ENCODE data around the gene FARP2. TPM values are rescaled to one million over a fixed set of nuclear protein-coding genes. Genes with fewer than 3 reads are reported as not detected.
A peak's percentile ranks its signal among the peaks of the same experiment; 100 is the strongest.

FARP2 gene
- total and polyA plus RNA-seq, 2 of the 13 experiments (the other 11 are each of a cell fraction or from before 2014, with no cell fraction given): 28.0 to 45.4 TPM

DNA sequence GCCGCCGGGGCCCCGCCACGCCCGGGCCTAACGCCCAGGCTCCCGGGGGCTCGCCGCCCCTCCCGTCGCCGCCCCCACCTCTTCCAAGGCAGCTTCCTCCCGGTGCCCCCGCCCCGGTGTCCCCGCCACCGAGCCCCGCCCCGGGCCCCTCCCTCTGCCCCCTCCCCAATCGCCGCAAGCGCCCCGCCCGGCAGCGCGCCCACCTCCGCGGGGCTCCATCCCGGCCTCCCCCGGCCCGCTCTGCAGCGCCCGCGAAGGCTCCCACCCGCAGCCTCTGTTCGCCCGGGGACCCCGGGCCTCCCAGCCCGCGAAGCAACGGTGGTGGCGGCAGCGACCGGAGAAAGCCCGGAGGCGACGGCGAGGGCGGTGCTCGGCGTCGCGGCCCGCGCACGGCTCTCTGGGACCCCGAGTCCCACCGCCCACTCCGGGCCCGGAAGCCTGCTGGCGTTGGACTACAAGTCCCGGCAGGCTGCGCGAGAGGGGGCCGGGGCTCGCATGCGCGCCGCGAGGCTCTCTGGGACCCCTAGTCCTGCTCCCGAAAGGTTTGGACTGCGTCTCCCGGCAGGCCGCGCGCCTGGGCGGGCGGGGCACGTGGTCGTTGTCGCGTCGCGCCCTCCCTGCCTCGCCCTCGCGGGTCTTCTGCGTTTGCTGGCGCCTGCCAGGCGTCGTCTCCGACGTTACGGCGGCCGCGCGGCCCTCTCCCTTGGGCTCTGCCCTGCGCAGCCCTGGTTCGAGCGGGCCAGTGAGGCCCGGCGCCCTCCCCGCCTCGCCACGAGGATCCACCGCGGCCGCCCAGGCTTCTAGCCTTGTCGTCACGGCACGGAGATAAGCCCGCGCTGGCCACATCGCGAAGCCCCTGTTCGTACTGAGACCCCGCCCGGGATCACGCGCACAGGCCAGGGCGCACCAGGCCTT is 152.4 kb downstream of the FARP2 start, which contains the start of gene STK25 (continued):
- TF ChIP-seq, protein P1, sequence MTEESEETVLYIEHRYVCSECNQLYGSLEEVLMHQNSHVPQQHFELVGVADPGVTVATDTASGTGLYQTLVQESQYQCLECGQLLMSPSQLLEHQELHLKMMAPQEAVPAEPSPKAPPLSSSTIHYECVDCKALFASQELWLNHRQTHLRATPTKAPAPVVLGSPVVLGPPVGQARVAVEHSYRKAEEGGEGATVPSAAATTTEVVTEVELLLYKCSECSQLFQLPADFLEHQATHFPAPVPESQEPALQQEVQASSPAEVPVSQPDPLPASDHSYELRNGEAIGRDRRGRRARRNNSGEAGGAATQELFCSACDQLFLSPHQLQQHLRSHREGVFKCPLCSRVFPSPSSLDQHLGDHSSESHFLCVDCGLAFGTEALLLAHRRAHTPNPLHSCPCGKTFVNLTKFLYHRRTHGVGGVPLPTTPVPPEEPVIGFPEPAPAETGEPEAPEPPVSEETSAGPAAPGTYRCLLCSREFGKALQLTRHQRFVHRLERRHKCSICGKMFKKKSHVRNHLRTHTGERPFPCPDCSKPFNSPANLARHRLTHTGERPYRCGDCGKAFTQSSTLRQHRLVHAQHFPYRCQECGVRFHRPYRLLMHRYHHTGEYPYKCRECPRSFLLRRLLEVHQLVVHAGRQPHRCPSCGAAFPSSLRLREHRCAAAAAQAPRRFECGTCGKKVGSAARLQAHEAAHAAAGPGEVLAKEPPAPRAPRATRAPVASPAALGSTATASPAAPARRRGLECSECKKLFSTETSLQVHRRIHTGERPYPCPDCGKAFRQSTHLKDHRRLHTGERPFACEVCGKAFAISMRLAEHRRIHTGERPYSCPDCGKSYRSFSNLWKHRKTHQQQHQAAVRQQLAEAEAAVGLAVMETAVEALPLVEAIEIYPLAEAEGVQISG (CRISPR knock-in tag; IDR thresholded peaks at IDR 0.05): peak; percentile 96
- TF ChIP-seq SP4 (CRISPR knock-in tag; IDR thresholded peaks at IDR 0.05) (peak; percentile 98), SP140L (CRISPR knock-in tag; IDR thresholded peaks at IDR 0.05; ENCODE audit: borderline replicate concordance) (peak; percentile 91; the same call in 1 of the 2 replicates), SNAPC2 (CRISPR knock-in tag; IDR thresholded peaks at IDR 0.05) (peak; percentile 99), ZSCAN30 (CRISPR knock-in tag; IDR thresholded peaks at IDR 0.05) (no peak), ZNF354B (CRISPR knock-in tag; IDR thresholded peaks at IDR 0.05) (peak; percentile 97), ZNF329 (CRISPR knock-in tag; IDR thresholded peaks at IDR 0.05; ENCODE audit: low read depth) (peak; percentile 93), CHD4 (IDR thresholded peaks at IDR 0.05; ENCODE audit: borderline replicate concordance, low read length) (no peak), GABPA (IDR thresholded peaks at IDR 0.05; ENCODE audit: low read depth, low read length) (no peak), GABPA (CRISPR knock-in tag; IDR thresholded peaks at IDR 0.05; ENCODE audit: low read depth) (peak; percentile 80), ATF1 (CRISPR knock-in tag; IDR thresholded peaks at IDR 0.05) (no peak), TCF7 (IDR thresholded peaks at IDR 0.05; ENCODE audit: low read depth) (no peak), HOXD1 (CRISPR knock-in tag; IDR thresholded peaks at IDR 0.05) (peak; percentile 97)
- TF ChIP-seq, protein P2, sequence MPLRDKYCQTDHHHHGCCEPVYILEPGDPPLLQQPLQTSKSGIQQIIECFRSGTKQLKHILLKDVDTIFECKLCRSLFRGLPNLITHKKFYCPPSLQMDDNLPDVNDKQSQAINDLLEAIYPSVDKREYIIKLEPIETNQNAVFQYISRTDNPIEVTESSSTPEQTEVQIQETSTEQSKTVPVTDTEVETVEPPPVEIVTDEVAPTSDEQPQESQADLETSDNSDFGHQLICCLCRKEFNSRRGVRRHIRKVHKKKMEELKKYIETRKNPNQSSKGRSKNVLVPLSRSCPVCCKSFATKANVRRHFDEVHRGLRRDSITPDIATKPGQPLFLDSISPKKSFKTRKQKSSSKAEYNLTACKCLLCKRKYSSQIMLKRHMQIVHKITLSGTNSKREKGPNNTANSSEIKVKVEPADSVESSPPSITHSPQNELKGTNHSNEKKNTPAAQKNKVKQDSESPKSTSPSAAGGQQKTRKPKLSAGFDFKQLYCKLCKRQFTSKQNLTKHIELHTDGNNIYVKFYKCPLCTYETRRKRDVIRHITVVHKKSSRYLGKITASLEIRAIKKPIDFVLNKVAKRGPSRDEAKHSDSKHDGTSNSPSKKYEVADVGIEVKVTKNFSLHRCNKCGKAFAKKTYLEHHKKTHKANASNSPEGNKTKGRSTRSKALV (CRISPR knock-in tag; IDR thresholded peaks at IDR 0.05): peak; percentile 96; the same call in 1 of the 2 replicates
- TF ChIP-seq, protein P3, sequence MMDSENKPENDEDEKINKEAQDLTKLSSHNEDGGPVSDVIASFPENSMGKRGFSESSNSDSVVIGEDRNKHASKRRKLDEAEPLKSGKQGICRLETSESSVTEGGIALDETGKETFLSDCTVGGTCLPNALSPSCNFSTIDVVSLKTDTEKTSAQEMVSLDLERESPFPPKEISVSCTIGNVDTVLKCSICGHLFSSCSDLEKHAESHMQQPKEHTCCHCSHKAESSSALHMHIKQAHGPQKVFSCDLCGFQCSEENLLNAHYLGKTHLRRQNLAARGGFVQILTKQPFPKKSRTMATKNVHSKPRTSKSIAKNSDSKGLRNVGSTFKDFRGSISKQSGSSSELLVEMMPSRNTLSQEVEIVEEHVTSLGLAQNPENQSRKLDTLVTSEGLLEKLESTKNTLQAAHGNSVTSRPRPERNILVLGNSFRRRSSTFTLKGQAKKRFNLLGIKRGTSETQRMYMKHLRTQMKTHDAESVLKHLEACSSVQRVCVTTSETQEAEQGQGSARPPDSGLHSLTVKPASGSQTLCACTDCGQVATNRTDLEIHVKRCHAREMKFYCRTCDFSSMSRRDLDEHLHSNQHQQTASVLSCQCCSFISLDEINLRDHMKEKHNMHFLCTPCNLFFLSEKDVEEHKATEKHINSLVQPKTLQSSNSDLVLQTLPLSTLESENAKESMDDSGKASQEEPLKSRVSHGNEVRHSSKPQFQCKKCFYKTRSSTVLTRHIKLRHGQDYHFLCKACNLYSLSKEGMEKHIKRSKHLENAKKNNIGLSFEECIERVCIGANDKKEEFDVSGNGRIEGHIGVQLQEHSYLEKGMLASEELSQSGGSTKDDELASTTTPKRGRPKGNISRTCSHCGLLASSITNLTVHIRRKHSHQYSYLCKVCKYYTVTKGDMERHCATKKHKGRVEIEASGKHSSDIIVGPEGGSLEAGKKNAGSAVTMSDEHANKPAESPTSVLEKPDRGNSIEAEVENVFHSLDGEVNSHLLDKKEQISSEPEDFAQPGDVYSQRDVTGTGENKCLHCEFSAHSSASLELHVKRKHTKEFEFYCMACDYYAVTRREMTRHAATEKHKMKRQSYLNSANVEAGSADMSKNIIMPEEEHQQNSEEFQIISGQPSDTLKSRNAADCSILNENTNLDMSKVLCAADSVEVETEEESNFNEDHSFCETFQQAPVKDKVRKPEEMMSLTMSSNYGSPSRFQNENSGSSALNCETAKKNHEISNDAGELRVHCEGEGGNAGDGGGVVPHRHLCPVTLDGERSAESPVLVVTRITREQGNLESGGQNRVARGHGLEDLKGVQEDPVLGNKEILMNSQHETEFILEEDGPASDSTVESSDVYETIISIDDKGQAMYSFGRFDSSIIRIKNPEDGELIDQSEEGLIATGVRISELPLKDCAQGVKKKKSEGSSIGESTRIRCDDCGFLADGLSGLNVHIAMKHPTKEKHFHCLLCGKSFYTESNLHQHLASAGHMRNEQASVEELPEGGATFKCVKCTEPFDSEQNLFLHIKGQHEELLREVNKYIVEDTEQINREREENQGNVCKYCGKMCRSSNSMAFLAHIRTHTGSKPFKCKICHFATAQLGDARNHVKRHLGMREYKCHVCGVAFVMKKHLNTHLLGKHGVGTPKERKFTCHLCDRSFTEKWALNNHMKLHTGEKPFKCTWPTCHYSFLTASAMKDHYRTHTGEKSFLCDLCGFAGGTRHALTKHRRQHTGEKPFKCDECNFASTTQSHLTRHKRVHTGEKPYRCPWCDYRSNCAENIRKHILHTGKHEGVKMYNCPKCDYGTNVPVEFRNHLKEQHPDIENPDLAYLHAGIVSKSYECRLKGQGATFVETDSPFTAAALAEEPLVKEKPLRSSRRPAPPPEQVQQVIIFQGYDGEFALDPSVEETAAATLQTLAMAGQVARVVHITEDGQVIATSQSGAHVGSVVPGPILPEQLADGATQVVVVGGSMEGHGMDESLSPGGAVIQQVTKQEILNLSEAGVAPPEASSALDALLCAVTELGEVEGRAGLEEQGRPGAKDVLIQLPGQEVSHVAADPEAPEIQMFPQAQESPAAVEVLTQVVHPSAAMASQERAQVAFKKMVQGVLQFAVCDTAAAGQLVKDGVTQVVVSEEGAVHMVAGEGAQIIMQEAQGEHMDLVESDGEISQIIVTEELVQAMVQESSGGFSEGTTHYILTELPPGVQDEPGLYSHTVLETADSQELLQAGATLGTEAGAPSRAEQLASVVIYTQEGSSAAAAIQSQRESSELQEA (CRISPR knock-in tag; IDR thresholded peaks at IDR 0.05; ENCODE audit: not compliant biosample characterization): peak; percentile 100

Data from HepG2 (cell line).